Suppressor macrophage (primary cell): ENCODE results near the gene OR5A2.
"Not testable (repeated sequence)": the region's sequence is repeated elsewhere in the genome, so short reads cannot be mapped to it uniquely, and the experiment has no call there.

Source experiments
- DNase-seq, 4 experiments: peaks; one replicate each; pipeline ENCODE4 v3.0.0-alpha.2; 2020 to 2022

Gene OR5A2

DNA sequence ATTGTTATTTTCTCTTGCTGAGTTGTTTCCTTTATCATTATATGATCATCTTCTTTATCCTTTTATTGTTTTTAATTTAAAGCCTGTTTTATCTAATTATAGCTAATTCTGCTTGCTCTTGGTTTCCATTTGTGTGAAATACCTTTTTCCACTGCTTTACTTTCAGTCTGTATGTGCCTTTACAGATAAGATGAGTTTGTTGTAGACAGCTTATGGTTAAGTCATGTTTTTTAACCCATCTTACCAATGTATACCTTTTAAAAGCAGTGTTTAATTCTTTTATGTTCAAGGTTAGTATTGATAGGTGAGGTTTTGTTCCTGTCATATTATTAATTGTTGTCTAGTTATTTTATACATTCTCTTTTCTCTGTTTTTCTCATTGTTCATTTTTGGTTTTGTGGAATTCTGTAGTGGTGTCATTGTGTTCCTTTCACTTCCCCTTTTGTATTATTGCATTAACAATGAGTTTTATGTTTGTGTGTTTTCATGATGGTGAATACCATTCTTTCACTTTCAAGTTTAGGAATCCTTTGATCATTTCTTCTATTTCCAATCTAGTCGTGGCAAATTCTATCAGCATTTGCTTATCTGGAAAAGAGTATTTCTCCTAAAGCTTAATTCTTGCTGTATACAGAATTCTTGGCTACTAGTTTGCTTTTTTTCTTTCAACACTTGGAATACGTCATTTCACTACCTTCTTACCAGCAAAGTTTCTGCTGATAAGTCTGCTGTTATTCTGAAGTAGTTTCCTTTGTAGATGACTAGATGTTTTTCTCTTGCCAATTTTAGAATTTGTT is 45.8 kb downstream of the OR5A2 start:
- DNase-seq = peak in 2 of 4 experiments; percentile 28 to 49

- DNase-seq = not testable (repeated sequence)
These were observed 53.9 kb downstream of the OR5A2 start for GRCh38 chr11:59372324-59372723.

GRCh38 chr11:59368238-59369022 is 57.8 kb downstream of the OR5A2 start:
- peak; percentile 34 to 64 (median 54) for DNase-seq
